NCI-H748 treated with DMSO at 0.1 percent for 48 hours (cell line): ENCODE results near the gene LGALS14.

Experiments used
- DNase-seq: peaks from one replicate; lab custom pipeline; 2025; lab: John Stamatoyannopoulos, UW

LGALS14 gene

GRCh38 chr19:39749981-39750380 lies 45.7 kb downstream of the LGALS14 start:
- no peak for DNase-seq

DNA sequence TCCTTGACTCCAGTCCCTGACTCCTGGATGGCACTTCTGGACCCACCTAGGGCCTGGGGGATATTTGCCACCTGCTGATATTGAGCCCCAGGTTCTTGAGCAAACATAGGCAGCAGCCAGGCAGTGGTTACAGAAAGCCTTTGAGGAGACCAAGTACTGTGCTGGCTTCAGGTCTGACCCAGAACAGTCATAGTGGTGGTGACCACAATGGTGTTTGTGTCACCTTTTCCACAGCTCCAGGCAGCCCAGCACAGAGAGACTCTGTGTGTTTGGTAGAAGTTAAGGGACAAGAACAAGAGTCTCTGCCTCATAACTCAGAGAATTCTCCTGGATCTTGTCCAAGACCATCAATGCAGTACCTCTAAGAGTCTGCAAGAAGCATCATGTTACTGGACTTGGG lies 48.1 kb downstream of the LGALS14 start:
- no peak for DNase-seq

GRCh38 chr19:39752795-39753194 lies 48.5 kb downstream of the LGALS14 start:
- no peak for DNase-seq

DNA sequence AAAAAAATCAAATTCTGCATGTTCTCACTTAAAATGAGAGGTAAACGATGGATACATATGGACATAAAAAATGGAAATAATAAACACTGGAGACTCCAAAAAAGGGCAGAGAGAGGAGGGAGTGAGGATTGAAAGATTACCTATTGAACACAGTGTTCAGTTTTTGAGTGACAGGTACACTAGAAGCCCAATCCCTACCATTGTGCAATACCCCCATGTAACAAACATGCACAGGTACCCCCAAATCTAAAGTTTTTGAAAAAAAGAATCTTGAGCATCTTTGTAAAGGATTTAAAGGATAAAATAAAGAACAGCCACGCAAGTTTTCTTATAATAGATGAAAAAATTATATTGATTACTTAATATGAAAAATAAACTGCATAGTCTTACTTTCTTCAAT lies 50.3 kb downstream of the LGALS14 start:
- no peak for DNase-seq

DNA sequence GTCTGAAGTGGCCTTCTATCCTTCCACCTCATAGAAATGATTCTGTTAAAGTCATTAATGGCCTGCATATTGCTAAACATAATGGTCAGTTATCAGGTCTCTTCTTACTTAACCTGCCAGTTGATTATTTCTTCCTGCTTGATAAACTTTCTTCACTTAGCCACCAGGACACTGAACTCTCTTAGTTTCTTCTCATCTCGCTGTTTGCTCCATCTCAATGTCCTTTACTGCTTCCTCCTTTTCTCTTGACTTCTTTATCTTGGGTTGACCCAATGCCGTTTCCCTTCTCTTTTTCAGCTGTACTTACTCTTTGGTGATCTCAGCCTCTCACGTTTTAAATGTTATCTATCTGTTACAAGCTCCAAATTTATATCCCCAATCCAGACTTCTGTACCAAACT lies 50.7 kb downstream of the LGALS14 start:
- no peak for DNase-seq
